ENCODE measurements around the gene GGCT. TPM values are rescaled to one million over a fixed set of nuclear protein-coding genes. Genes with fewer than 3 reads are reported as not detected.

Gene GGCT
- polyA plus RNA-seq, 3 donors, result 7.6 to 18.1 (median 10.7) TPM

DNA sequence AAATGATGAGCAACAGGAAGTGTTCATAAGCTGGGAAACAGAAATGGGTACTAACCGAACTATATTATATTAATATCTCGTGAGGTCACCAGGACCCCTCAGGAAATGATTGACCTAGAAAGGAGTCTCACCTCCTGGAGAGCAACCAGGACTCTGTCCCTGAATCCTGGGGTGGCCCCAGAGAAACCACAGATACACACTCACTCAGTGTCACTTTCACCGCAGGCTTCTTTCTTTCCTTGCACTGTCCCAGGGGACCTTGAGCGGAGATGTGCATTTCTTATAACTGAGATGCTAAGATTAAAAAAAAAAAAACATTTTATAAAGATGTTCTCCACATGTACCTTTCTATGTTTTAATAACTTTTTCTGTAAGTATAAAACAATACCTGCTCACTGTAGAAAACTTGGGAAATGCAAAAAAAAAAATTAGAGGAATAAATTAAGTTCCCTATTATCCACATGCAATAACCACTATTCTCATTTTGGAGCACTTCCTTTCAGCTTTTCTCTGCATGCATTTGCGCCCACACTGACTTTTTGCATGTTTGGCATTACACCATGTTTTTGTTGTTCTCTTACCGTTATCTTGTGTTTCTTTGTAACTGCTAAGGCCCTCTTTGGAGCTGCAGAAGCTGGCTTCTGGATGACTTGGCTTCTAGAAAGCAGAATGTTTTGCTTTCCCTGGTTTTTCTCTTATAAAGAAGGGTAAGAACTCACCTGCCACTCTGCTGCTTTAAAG is 41.1 kb downstream of the GGCT start:
- Histone ChIP-seq H3K4me2 (replicated peaks; ENCODE audit: extremely low read depth, low read length, poor library complexity, severe bottlenecking) (peak overlapping the region; percentile 24), H3K4me3 (replicated peaks in 1 of 3; ENCODE audit: low read depth in 2 of 3, low read length in 3 of 3) (peak overlapping the region in 1 of 3 experiments; percentile 10), H3K4me1 (ENCODE audit: control insufficient read depth in 1 of 2, insufficient read depth in 2 of 2, low read length in 2 of 2) (peaks cover 77 to 86% of the 10 kb centered on the region in 2 donors), H4K20me1 (ENCODE audit: insufficient read depth, low read length) (peaks cover 12% of the 10 kb centered on the region), H3K79me2 (ENCODE audit: insufficient read depth, low read length) (peaks cover 58% of the 10 kb centered on the region), H3K27ac (ENCODE audit: low read depth in 1 of 2, low read length in 2 of 2) (peak overlapping the region; percentile 0 to 64), H3K9ac (ENCODE audit: insufficient read depth, low read length, poor library complexity, severe bottlenecking) (no peak overlapping the region), H3K36me3 (replicated peaks in 1 of 2; ENCODE audit: control insufficient read depth in 1 of 2, insufficient read depth in 2 of 2, low read length in 2 of 2) (no peaks in the 10 kb centered on the region), H3K27me3 (ENCODE audit: control insufficient read depth in 2 of 2, insufficient read depth in 2 of 2, low read length in 2 of 2) (no peaks in the 10 kb centered on the region), H2AFZ (ENCODE audit: insufficient read depth, low read depth, low read length, poor library complexity, severe bottlenecking) (peak overlapping the region; percentile 24), H3K9me3 (replicated peaks in 1 of 2; ENCODE audit: control insufficient read depth in 1 of 2, insufficient read depth in 1 of 2, low read length in 2 of 2) (no peaks in the 10 kb centered on the region)
- Mint-ChIP-seq H3K27me3 (ENCODE audit: low read depth in 3 of 3) (peaks cover 0 to 2% (median 1%) of the 10 kb centered on the region in 3 donors), H3K4me1 (peaks cover 88% of the 10 kb centered on the region), H3K9me3 (peaks cover 0 to 2% (median 0%) of the 10 kb centered on the region in 7 donors), H3K36me3 (peaks cover 2 to 6% of the 10 kb centered on the region in 2 donors), H3K27ac (peak overlapping the region in 5 of 7 donors; percentile 66 to 88 (median 70)), H3K4me3 (no peak overlapping the region)
- TF ChIP-seq, protein P1, sequence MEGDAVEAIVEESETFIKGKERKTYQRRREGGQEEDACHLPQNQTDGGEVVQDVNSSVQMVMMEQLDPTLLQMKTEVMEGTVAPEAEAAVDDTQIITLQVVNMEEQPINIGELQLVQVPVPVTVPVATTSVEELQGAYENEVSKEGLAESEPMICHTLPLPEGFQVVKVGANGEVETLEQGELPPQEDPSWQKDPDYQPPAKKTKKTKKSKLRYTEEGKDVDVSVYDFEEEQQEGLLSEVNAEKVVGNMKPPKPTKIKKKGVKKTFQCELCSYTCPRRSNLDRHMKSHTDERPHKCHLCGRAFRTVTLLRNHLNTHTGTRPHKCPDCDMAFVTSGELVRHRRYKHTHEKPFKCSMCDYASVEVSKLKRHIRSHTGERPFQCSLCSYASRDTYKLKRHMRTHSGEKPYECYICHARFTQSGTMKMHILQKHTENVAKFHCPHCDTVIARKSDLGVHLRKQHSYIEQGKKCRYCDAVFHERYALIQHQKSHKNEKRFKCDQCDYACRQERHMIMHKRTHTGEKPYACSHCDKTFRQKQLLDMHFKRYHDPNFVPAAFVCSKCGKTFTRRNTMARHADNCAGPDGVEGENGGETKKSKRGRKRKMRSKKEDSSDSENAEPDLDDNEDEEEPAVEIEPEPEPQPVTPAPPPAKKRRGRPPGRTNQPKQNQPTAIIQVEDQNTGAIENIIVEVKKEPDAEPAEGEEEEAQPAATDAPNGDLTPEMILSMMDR (IDR thresholded peaks at IDR 0.05), result no peak
- intact Hi-C loops (cut with micrococcal nuclease), result no loop called here
- DNase-seq, result no peak
- WGBS (ENCODE audit: insufficient coverage), result 17% methylated on average over 1 of the region's 6 CpGs

GRCh38 chr7:30462179-30462578 is 42.5 kb downstream of the GGCT start:
- Mint-ChIP-seq H3K36me3 (peaks cover 15% of the 10 kb centered on the region in 2 donors), H3K9me3 (peaks cover 0 to 2% (median 0%) of the 10 kb centered on the region in 7 donors), H3K4me1 (peaks cover 74% of the 10 kb centered on the region), H3K4me3 (no peak overlapping the region), H3K27ac (peak overlapping the region in 4 of 7 donors; percentile 12 to 85 (median 76)), H3K27me3 (ENCODE audit: low read depth in 3 of 3) (peaks cover 0 to 2% (median 1%) of the 10 kb centered on the region in 3 donors)
- intact Hi-C loops (cut with micrococcal nuclease), result no loop called here
- Histone ChIP-seq H3K27ac (ENCODE audit: low read depth in 1 of 2, low read length in 2 of 2) (peak overlapping the region in 1 of 2 donors; percentile 36), H3K4me3 (replicated peaks in 1 of 3; ENCODE audit: low read depth in 2 of 3, low read length in 3 of 3) (no peak overlapping the region), H3K27me3 (ENCODE audit: control insufficient read depth in 2 of 2, insufficient read depth in 2 of 2, low read length in 2 of 2) (no peaks in the 10 kb centered on the region), H3K36me3 (replicated peaks in 1 of 2; ENCODE audit: control insufficient read depth in 1 of 2, insufficient read depth in 2 of 2, low read length in 2 of 2) (peaks cover 7 to 9% of the 10 kb centered on the region in 2 donors), H3K79me2 (ENCODE audit: insufficient read depth, low read length) (peaks cover 44% of the 10 kb centered on the region), H2AFZ (ENCODE audit: insufficient read depth, low read depth, low read length, poor library complexity, severe bottlenecking) (no peak overlapping the region), H4K20me1 (ENCODE audit: insufficient read depth, low read length) (peaks cover 12% of the 10 kb centered on the region), H3K9ac (ENCODE audit: insufficient read depth, low read length, poor library complexity, severe bottlenecking) (no peak overlapping the region), H3K4me1 (ENCODE audit: control insufficient read depth in 1 of 2, insufficient read depth in 2 of 2, low read length in 2 of 2) (peaks cover 63 to 72% of the 10 kb centered on the region in 2 donors), H3K4me2 (replicated peaks; ENCODE audit: extremely low read depth, low read length, poor library complexity, severe bottlenecking) (no peak overlapping the region), H3K9me3 (replicated peaks in 1 of 2; ENCODE audit: control insufficient read depth in 1 of 2, insufficient read depth in 1 of 2, low read length in 2 of 2) (no peaks in the 10 kb centered on the region)
- DNase-seq, result peak in 2 of 3 donors; percentile 48 to 76
- TF ChIP-seq, protein P1 (IDR thresholded peaks at IDR 0.05), result no peak
- no CpG with 5 or more reads among the region's 1 CpG for WGBS (ENCODE audit: insufficient coverage)

All from CD14-positive monocyte (primary cell).